Mucosa of descending colon (tissue), 3 donors: ENCODE data around the gene MAML3. TPM values are rescaled to one million over a fixed set of nuclear protein-coding genes. Genes with fewer than 3 reads are reported as not detected.

Experiments
- ATAC-seq: fragments of 200-7000 bp; cut with Tn5 transposase; one replicate; pipeline ENCODE4 v1.9.1; 2020; ENCODE audit warnings: mild to moderate bottlenecking, moderate library complexity
- DNase-seq, 3 donors: peaks; one replicate each; pipeline ENCODE4 v3.0.0-alpha.2; 2020
- H3K36me3 ChIP-seq: fragments of 200-600 bp; one replicate; pipeline ENCODE4 v1.8.0; 2021; ENCODE audit warnings: low read depth, mild to moderate bottlenecking
- H3K4me1 ChIP-seq: fragments of 200-600 bp; one replicate; pipeline ENCODE4 v1.8.0; 2021; ENCODE audit warnings: low read depth, mild to moderate bottlenecking
- H3K4me3 ChIP-seq: fragments of 200-600 bp; one replicate; pipeline ENCODE4 v1.8.0; 2021; ENCODE audit warnings: mild to moderate bottlenecking
- H3K9me3 ChIP-seq: fragments of 200-600 bp; one replicate; pipeline ENCODE4 v1.8.0; 2021; ENCODE audit warnings: mild to moderate bottlenecking
- CTCF ChIP-seq: fragments of 200-600 bp; IDR thresholded peaks from one replicate; pipeline ENCODE4 v1.8.0; 2022; ENCODE audit warnings: antibody characterized with exemption, mild to moderate bottlenecking
- intact Hi-C, 2 donors: fragments of 100-400 bp; cut with DNase I in 1 of 2; cut with micrococcal nuclease in 1 of 2; formaldehyde crosslinking; loops; one replicate each; pipeline versions ENCODE4 v1.11.0 to v1.11.1; 2022; cut with DNase I, micrococcal nuclease
- total RNA-seq, 3 donors: library from RNA; stranded (reverse); fragmentation: NEBNext Ultra II Directional in 2 of 3; extraction: Animal tissue kit (Norgen Biotek cat#: 25700) in 2 of 3; gene quantifications; one replicate each; pipeline versions ENCODE4 v1.2.1 to v1.2.4, GENCODE V29; 2021 to 2023
- donor health status: DM: no; HTN: no; CAD: no; lungs with moderate emphysema.
- donor health status: DM: no; HTN: no; CAD: no.
- donor health status: DM: no; HTN: yes; CAD: no.

MAML3 gene
- total RNA-seq, 3 donors from 2014 or later, result 10.4 to 23.5 (median 14.8) TPM

GRCh38 chr4:140180577-140180976 lies 26.6 kb upstream of the MAML3 start:
- intact Hi-C loops, result no loop called here
- no peak for TF ChIP-seq CTCF
- no peak overlapping the region for H3K4me3 ChIP-seq
- peaks cover 5% of the 10 kb centered on the region for H3K4me1 ChIP-seq
- ATAC-seq (peak; percentile 84), DNase-seq (no peak)
- H3K9me3 ChIP-seq, result no peaks in the 10 kb centered on the region
- no peaks in the 10 kb centered on the region for H3K36me3 ChIP-seq

- no peaks in the 10 kb centered on the region for H3K36me3 ChIP-seq
- peak; percentile 92 for ATAC-seq
Measured at GRCh38 chr4:140176735-140177134, 22.8 kb upstream of the MAML3 start.

GRCh38 chr4:140174543-140174942 lies 20.6 kb upstream of the MAML3 start:
- H3K9me3 ChIP-seq, result no peaks in the 10 kb centered on the region
- no peak for TF ChIP-seq CTCF
- intact Hi-C loops, result no loop called here
- no peak overlapping the region for H3K4me3 ChIP-seq
- no peaks in the 10 kb centered on the region for H3K36me3 ChIP-seq
- H3K4me1 ChIP-seq, result no peaks in the 10 kb centered on the region
- no peak for DNase-seq
- ATAC-seq, result no peak

More at GRCh38 chr4:140176735-140177134, 22.8 kb upstream of the MAML3 start:
- TF ChIP-seq CTCF, result no peak
- Histone ChIP-seq H3K4me1 (peaks cover 5% of the 10 kb centered on the region), H3K9me3 (no peaks in the 10 kb centered on the region), H3K4me3 (no peak overlapping the region)
- no peak for DNase-seq
- intact Hi-C loops, result no loop called here

GRCh38 chr4:140172960-140173359 lies 19.0 kb upstream of the MAML3 start:
- no peak for DNase-seq
- ATAC-seq, result no peak
- no peak for TF ChIP-seq CTCF
- no peaks in the 10 kb centered on the region for H3K4me1 ChIP-seq
- no peak overlapping the region for H3K4me3 ChIP-seq
- H3K36me3 ChIP-seq, result no peaks in the 10 kb centered on the region
- no peaks in the 10 kb centered on the region for H3K9me3 ChIP-seq
- intact Hi-C loops, result no loop called here

GRCh38 chr4:140170299-140170698 lies 16.3 kb upstream of the MAML3 start:
- ATAC-seq (no peak), DNase-seq (no peak)
- H3K9me3 ChIP-seq, result no peaks in the 10 kb centered on the region
- no peaks in the 10 kb centered on the region for H3K36me3 ChIP-seq
- H3K4me3 ChIP-seq, result no peak overlapping the region
- TF ChIP-seq CTCF, result no peak
- intact Hi-C loops, result no loop called here
- no peaks in the 10 kb centered on the region for H3K4me1 ChIP-seq

GRCh38 chr4:140168936-140169335 lies 15.0 kb upstream of the MAML3 start:
- H3K4me3 ChIP-seq, result no peak overlapping the region
- DNase-seq, result no peak
- no peak for ATAC-seq
- intact Hi-C loops, result no loop called here
- H3K36me3 ChIP-seq, result no peaks in the 10 kb centered on the region
- H3K4me1 ChIP-seq, result no peaks in the 10 kb centered on the region
- H3K9me3 ChIP-seq, result no peaks in the 10 kb centered on the region
- TF ChIP-seq CTCF, result no peak
